IMR-90 (cell line): ENCODE data around the gene PARD3.

ENCODE experiments used
- NFE2L2 ChIP-seq: fragments of 150-350 bp; IDR thresholded peaks from 2 replicates; pipeline ENCODE4 v1.6.1; 2016; ENCODE audit warnings: low read depth, mild to moderate bottlenecking, low read length
- TF ChIP-seq, protein P1 (sequence below): conservative IDR thresholded peaks from 2 replicates; pipeline ENCODE4 v1.5.1; 2012; ENCODE audit warnings: mild to moderate bottlenecking, low read depth, low read length, improper control_type of control experiment

- TF ChIP-seq, protein P1, sequence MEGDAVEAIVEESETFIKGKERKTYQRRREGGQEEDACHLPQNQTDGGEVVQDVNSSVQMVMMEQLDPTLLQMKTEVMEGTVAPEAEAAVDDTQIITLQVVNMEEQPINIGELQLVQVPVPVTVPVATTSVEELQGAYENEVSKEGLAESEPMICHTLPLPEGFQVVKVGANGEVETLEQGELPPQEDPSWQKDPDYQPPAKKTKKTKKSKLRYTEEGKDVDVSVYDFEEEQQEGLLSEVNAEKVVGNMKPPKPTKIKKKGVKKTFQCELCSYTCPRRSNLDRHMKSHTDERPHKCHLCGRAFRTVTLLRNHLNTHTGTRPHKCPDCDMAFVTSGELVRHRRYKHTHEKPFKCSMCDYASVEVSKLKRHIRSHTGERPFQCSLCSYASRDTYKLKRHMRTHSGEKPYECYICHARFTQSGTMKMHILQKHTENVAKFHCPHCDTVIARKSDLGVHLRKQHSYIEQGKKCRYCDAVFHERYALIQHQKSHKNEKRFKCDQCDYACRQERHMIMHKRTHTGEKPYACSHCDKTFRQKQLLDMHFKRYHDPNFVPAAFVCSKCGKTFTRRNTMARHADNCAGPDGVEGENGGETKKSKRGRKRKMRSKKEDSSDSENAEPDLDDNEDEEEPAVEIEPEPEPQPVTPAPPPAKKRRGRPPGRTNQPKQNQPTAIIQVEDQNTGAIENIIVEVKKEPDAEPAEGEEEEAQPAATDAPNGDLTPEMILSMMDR: no peak
- no peak for TF ChIP-seq NFE2L2
These were observed 156.2 kb downstream of the PARD3 start for GRCh38 chr10:34658934-34659333.
